ENCODE data around the gene PARD3B. TPM values are rescaled to one million over a fixed set of nuclear protein-coding genes. Genes with fewer than 3 reads are reported as not detected.

The PARD3B gene
- total and polyA plus RNA-seq, 5 donors from 2014 or later: 0.03 to 0.68 (median 0.08) TPM; not detected in 1

- Histone ChIP-seq H3K36me3 (ENCODE audit: control insufficient read depth, insufficient read depth, low read length) (no peaks in the 10 kb centered on the region), H3K4me1 (ENCODE audit: control insufficient read depth, insufficient read depth, low read length, poor library complexity, severe bottlenecking) (no peaks in the 10 kb centered on the region), H3K27ac (ENCODE audit: insufficient read depth, low read length, poor library complexity, severe bottlenecking) (no peak overlapping the region), H3K9me3 (ENCODE audit: control insufficient read depth in 2 of 2, low read length in 2 of 2) (no peaks in the 10 kb centered on the region), H3K27me3 (ENCODE audit: control insufficient read depth, insufficient read depth, low read length) (no peaks in the 10 kb centered on the region), H3K4me3 (ENCODE audit: low read depth, low read length) (no peak overlapping the region)
- H3K4me1 Mint-ChIP-seq: no peaks in the 10 kb centered on the region
- ATAC-seq (ENCODE audit: low read depth in 2 of 2) (no peak), DNase-seq (no peak)
- H3K4me3 Mint-ChIP-seq: no peak overlapping the region
- no peaks in the 10 kb centered on the region for H3K36me3 Mint-ChIP-seq
- no peaks in the 10 kb centered on the region for H3K9me3 Mint-ChIP-seq
- no peak overlapping the region for H3K27ac Mint-ChIP-seq
- H3K27me3 Mint-ChIP-seq: peaks cover 4% of the 10 kb centered on the region
Observed at GRCh38 chr2:205424326-205424725, 879.1 kb downstream of the PARD3B start.

GRCh38 chr2:205425102-205425501, 879.8 kb downstream of the PARD3B start:
- H3K27ac Mint-ChIP-seq: no peak overlapping the region
- Histone ChIP-seq H3K4me3 (ENCODE audit: low read depth, low read length) (no peak overlapping the region), H3K27me3 (ENCODE audit: control insufficient read depth, insufficient read depth, low read length) (no peaks in the 10 kb centered on the region), H3K27ac (ENCODE audit: insufficient read depth, low read length, poor library complexity, severe bottlenecking) (no peak overlapping the region), H3K4me1 (ENCODE audit: control insufficient read depth, insufficient read depth, low read length, poor library complexity, severe bottlenecking) (no peaks in the 10 kb centered on the region), H3K9me3 (ENCODE audit: control insufficient read depth in 2 of 2, low read length in 2 of 2) (no peaks in the 10 kb centered on the region), H3K36me3 (ENCODE audit: control insufficient read depth, insufficient read depth, low read length) (no peaks in the 10 kb centered on the region)
- no peaks in the 10 kb centered on the region for H3K36me3 Mint-ChIP-seq
- H3K9me3 Mint-ChIP-seq: no peaks in the 10 kb centered on the region
- H3K4me3 Mint-ChIP-seq: no peak overlapping the region
- no peak for DNase-seq
- peaks cover 4% of the 10 kb centered on the region for H3K27me3 Mint-ChIP-seq
- ATAC-seq (ENCODE audit: low read depth in 2 of 2): no peak
- no peaks in the 10 kb centered on the region for H3K4me1 Mint-ChIP-seq

- H3K36me3 Mint-ChIP-seq: no peaks in the 10 kb centered on the region
- Histone ChIP-seq H3K27ac (ENCODE audit: insufficient read depth, low read length, poor library complexity, severe bottlenecking) (no peak overlapping the region), H3K4me3 (ENCODE audit: low read depth, low read length) (no peak overlapping the region), H3K27me3 (ENCODE audit: control insufficient read depth, insufficient read depth, low read length) (no peaks in the 10 kb centered on the region), H3K4me1 (ENCODE audit: control insufficient read depth, insufficient read depth, low read length, poor library complexity, severe bottlenecking) (no peaks in the 10 kb centered on the region), H3K36me3 (ENCODE audit: control insufficient read depth, insufficient read depth, low read length) (no peaks in the 10 kb centered on the region), H3K9me3 (ENCODE audit: control insufficient read depth in 2 of 2, low read length in 2 of 2) (no peaks in the 10 kb centered on the region)
- ATAC-seq (ENCODE audit: low read depth in 2 of 2): no peak
- H3K4me1 Mint-ChIP-seq: no peaks in the 10 kb centered on the region
- H3K27ac Mint-ChIP-seq: no peak overlapping the region
- peaks cover 4% of the 10 kb centered on the region for H3K27me3 Mint-ChIP-seq
- DNase-seq: no peak
- H3K9me3 Mint-ChIP-seq: peaks cover 0 to 2% (median 0%) of the 10 kb centered on the region in 7 donors
- H3K4me3 Mint-ChIP-seq: no peak overlapping the region
Observed at GRCh38 chr2:205427112-205427511, 881.8 kb downstream of the PARD3B start.

GRCh38 chr2:205428811-205429210, 883.5 kb downstream of the PARD3B start:
- no peaks in the 10 kb centered on the region for H3K36me3 ChIP-seq (ENCODE audit: control insufficient read depth, insufficient read depth, low read length)
- H3K9me3 Mint-ChIP-seq: peaks cover 0 to 2% (median 0%) of the 10 kb centered on the region in 7 donors
- no peaks in the 10 kb centered on the region for H3K27me3 ChIP-seq (ENCODE audit: control insufficient read depth, insufficient read depth, low read length)

GRCh38 chr2:205435970-205436369, 890.7 kb downstream of the PARD3B start:
- Histone ChIP-seq H3K4me1 (ENCODE audit: control insufficient read depth, insufficient read depth, low read length, poor library complexity, severe bottlenecking) (no peaks in the 10 kb centered on the region), H3K36me3 (ENCODE audit: control insufficient read depth, insufficient read depth, low read length) (no peaks in the 10 kb centered on the region), H3K27ac (ENCODE audit: insufficient read depth, low read length, poor library complexity, severe bottlenecking) (no peak overlapping the region), H3K9me3 (ENCODE audit: control insufficient read depth in 2 of 2, low read length in 2 of 2) (peaks cover 0 to 1% of the 10 kb centered on the region in 2 experiments), H3K27me3 (ENCODE audit: control insufficient read depth, insufficient read depth, low read length) (no peaks in the 10 kb centered on the region), H3K4me3 (ENCODE audit: low read depth, low read length) (no peak overlapping the region)
- Mint-ChIP-seq H3K27me3 (no peaks in the 10 kb centered on the region), H3K9me3 (peaks cover 0 to 1% (median 0%) of the 10 kb centered on the region in 7 donors), H3K4me3 (no peak overlapping the region), H3K4me1 (peaks cover 0 to 2% (median 0%) of the 10 kb centered on the region in 4 donors), H3K36me3 (no peaks in the 10 kb centered on the region), H3K27ac (no peak overlapping the region)
- ATAC-seq (ENCODE audit: low read depth in 2 of 2) (no peak), DNase-seq (no peak)

More at GRCh38 chr2:205428811-205429210, 883.5 kb downstream of the PARD3B start:
- no peak overlapping the region for H3K27ac ChIP-seq (ENCODE audit: insufficient read depth, low read length, poor library complexity, severe bottlenecking)
- no peak for DNase-seq
- H3K9me3 ChIP-seq (ENCODE audit: control insufficient read depth in 2 of 2, low read length in 2 of 2): no peaks in the 10 kb centered on the region
- H3K4me3 ChIP-seq (ENCODE audit: low read depth, low read length): no peak overlapping the region
- H3K4me1 Mint-ChIP-seq: peaks cover 0 to 2% (median 0%) of the 10 kb centered on the region in 4 donors
- no peak overlapping the region for H3K4me3 Mint-ChIP-seq
- ATAC-seq (ENCODE audit: low read depth in 2 of 2): no peak
- H3K4me1 ChIP-seq (ENCODE audit: control insufficient read depth, insufficient read depth, low read length, poor library complexity, severe bottlenecking): no peaks in the 10 kb centered on the region
- no peak overlapping the region for H3K27ac Mint-ChIP-seq
- H3K36me3 Mint-ChIP-seq: no peaks in the 10 kb centered on the region
- H3K27me3 Mint-ChIP-seq: no peaks in the 10 kb centered on the region

- Mint-ChIP-seq H3K4me1 (no peaks in the 10 kb centered on the region), H3K27ac (no peak overlapping the region), H3K4me3 (no peak overlapping the region), H3K27me3 (no peaks in the 10 kb centered on the region), H3K36me3 (no peaks in the 10 kb centered on the region), H3K9me3 (peaks cover 0 to 4% (median 0%) of the 10 kb centered on the region in 7 donors)
- no peak overlapping the region for H3K4me3 ChIP-seq (ENCODE audit: low read depth, low read length)
- no peaks in the 10 kb centered on the region for H3K4me1 ChIP-seq (ENCODE audit: control insufficient read depth, insufficient read depth, low read length, poor library complexity, severe bottlenecking)
- H3K36me3 ChIP-seq (ENCODE audit: control insufficient read depth, insufficient read depth, low read length): no peaks in the 10 kb centered on the region
- H3K9me3 ChIP-seq (ENCODE audit: control insufficient read depth in 2 of 2, low read length in 2 of 2): peaks cover 0 to 1% of the 10 kb centered on the region in 2 experiments
- H3K27me3 ChIP-seq (ENCODE audit: control insufficient read depth, insufficient read depth, low read length): no peaks in the 10 kb centered on the region
- H3K27ac ChIP-seq (ENCODE audit: insufficient read depth, low read length, poor library complexity, severe bottlenecking): no peak overlapping the region
- no peak for DNase-seq
- ATAC-seq (ENCODE audit: low read depth in 2 of 2): no peak
Observed at GRCh38 chr2:205438241-205438640, 893.0 kb downstream of the PARD3B start.

GRCh38 chr2:205439621-205440020, 894.3 kb downstream of the PARD3B start:
- Mint-ChIP-seq H3K4me3 (no peak overlapping the region), H3K9me3 (peaks cover 0 to 6% (median 0%) of the 10 kb centered on the region in 7 donors), H3K4me1 (no peaks in the 10 kb centered on the region), H3K36me3 (no peaks in the 10 kb centered on the region), H3K27ac (no peak overlapping the region), H3K27me3 (no peaks in the 10 kb centered on the region)
- peaks cover 0 to 1% of the 10 kb centered on the region in 2 experiments for H3K9me3 ChIP-seq (ENCODE audit: control insufficient read depth in 2 of 2, low read length in 2 of 2)
- no peak for DNase-seq
- no peaks in the 10 kb centered on the region for H3K36me3 ChIP-seq (ENCODE audit: control insufficient read depth, insufficient read depth, low read length)
- H3K27me3 ChIP-seq (ENCODE audit: control insufficient read depth, insufficient read depth, low read length): no peaks in the 10 kb centered on the region
- ATAC-seq (ENCODE audit: low read depth in 2 of 2): no peak
- H3K4me3 ChIP-seq (ENCODE audit: low read depth, low read length): no peak overlapping the region
- no peaks in the 10 kb centered on the region for H3K4me1 ChIP-seq (ENCODE audit: control insufficient read depth, insufficient read depth, low read length, poor library complexity, severe bottlenecking)
- H3K27ac ChIP-seq (ENCODE audit: insufficient read depth, low read length, poor library complexity, severe bottlenecking): no peak overlapping the region

- Histone ChIP-seq H3K4me1 (ENCODE audit: control insufficient read depth, insufficient read depth, low read length, poor library complexity, severe bottlenecking) (no peaks in the 10 kb centered on the region), H3K27ac (ENCODE audit: insufficient read depth, low read length, poor library complexity, severe bottlenecking) (no peak overlapping the region), H3K9me3 (ENCODE audit: control insufficient read depth in 2 of 2, low read length in 2 of 2) (no peaks in the 10 kb centered on the region), H3K4me3 (ENCODE audit: low read depth, low read length) (no peak overlapping the region), H3K36me3 (ENCODE audit: control insufficient read depth, insufficient read depth, low read length) (no peaks in the 10 kb centered on the region), H3K27me3 (ENCODE audit: control insufficient read depth, insufficient read depth, low read length) (no peaks in the 10 kb centered on the region)
- Mint-ChIP-seq H3K27me3 (no peaks in the 10 kb centered on the region), H3K4me3 (no peak overlapping the region), H3K27ac (no peak overlapping the region), H3K9me3 (peaks cover 0 to 6% (median 0%) of the 10 kb centered on the region in 7 donors), H3K36me3 (no peaks in the 10 kb centered on the region), H3K4me1 (no peaks in the 10 kb centered on the region)
- DNase-seq (no peak), ATAC-seq (ENCODE audit: low read depth in 2 of 2) (no peak)
Observed at GRCh38 chr2:205441524-205441923, 896.2 kb downstream of the PARD3B start.

All from CD4-positive, CD25-positive, alpha-beta regulatory T cell (primary cell).